ENCODE measurements around the gene SFXN3.

DNA sequence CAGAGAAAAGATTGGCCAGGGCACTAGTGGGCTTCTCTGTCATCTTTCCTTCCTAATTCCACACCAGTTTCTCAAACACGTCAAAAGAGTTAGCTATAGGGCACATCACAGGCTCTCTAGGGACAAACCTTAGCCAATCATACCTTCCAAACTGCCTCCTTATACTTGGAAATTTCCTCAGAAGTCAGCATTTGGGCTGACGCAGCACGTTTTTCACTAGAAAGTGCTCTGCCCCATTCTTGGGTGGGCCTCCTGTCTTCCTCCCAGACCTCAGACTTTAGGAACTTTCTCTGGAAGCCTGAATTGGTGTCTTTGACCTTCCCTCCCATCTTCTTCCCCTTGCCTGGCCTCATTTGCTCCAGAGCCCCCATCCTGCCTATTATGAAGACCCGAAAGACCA, 11.1 kb downstream of the SFXN3 start:
- TF ChIP-seq, protein P1, sequence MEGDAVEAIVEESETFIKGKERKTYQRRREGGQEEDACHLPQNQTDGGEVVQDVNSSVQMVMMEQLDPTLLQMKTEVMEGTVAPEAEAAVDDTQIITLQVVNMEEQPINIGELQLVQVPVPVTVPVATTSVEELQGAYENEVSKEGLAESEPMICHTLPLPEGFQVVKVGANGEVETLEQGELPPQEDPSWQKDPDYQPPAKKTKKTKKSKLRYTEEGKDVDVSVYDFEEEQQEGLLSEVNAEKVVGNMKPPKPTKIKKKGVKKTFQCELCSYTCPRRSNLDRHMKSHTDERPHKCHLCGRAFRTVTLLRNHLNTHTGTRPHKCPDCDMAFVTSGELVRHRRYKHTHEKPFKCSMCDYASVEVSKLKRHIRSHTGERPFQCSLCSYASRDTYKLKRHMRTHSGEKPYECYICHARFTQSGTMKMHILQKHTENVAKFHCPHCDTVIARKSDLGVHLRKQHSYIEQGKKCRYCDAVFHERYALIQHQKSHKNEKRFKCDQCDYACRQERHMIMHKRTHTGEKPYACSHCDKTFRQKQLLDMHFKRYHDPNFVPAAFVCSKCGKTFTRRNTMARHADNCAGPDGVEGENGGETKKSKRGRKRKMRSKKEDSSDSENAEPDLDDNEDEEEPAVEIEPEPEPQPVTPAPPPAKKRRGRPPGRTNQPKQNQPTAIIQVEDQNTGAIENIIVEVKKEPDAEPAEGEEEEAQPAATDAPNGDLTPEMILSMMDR (IDR thresholded peaks at IDR 0.05; ENCODE audit: low read depth, low read length): no peak
- no peak for TF ChIP-seq POLR2A (IDR thresholded peaks at IDR 0.05; ENCODE audit: extremely low read depth, insufficient read length)
